GM12878 (cell line): Measurements from ENCODE around the gene SPINK9.

Source experiments
- CHD2 ChIP-seq: IDR thresholded peaks from 2 replicates; pipeline ENCODE4 v1.6.1; 2011; ENCODE audit warnings: low read depth, low read length, improper control_type of control experiment, borderline replicate concordance
- CTCF ChIP-seq, 3 experiments: IDR thresholded peaks in 2 of 3; conservative IDR thresholded peaks in 1 of 3; 2 replicates each; pipeline ENCODE4 v1.5.1; 2011; ENCODE audit warnings: low read depth in 3 of 3, low read length in 3 of 3, mild to moderate bottlenecking in 3 of 3, control low read depth in 2 of 3, moderate library complexity in 2 of 3, inconsistent platforms in 1 of 3, mixed read lengths in 1 of 3; ENCODE audit not compliant: control insufficient read depth in 2 of 3, insufficient read depth in 1 of 3; ENCODE audit errors: extremely low read depth in 1 of 3
- MYC ChIP-seq: IDR thresholded peaks from 2 replicates; pipeline ENCODE4 v1.6.1; 2011; ENCODE audit warnings: mild to moderate bottlenecking, low read length, moderate library complexity, inconsistent platforms; ENCODE audit not compliant: insufficient read depth, insufficient replicate concordance, insufficient read length, severe bottlenecking
- SIN3A ChIP-seq: IDR thresholded peaks from 2 replicates; pipeline ENCODE4 v1.6.1; 2012; ENCODE audit warnings: low read depth, low read length, improper control_type of control experiment

- TF ChIP-seq CHD2 (no peak), CTCF (IDR thresholded peaks at IDR 0.05 in 2 of 3, conservative IDR thresholded peaks at IDR 0.05 in 1 of 3; ENCODE audit: control insufficient read depth in 2 of 3, extremely low read depth in 1 of 3, insufficient read depth in 1 of 3, low read depth in 3 of 3, low read length in 3 of 3) (no peak), MYC (no peak), SIN3A (no peak)
Measured at GRCh38 chr5:148311484-148311883, 23.9 kb upstream of the SPINK9 start.
